Thoracic aorta (tissue), 2 donors: ENCODE data around the gene CGGBP1. TPM values are rescaled to one million over a fixed set of nuclear protein-coding genes. Genes with fewer than 3 reads are reported as not detected.

Experiments
- ATAC-seq: fragments of 150-250 bp; one replicate; pipeline ENCODE4 v1.8.0; 2017; ENCODE audit warnings: low read depth; ENCODE audit not compliant: insufficient number of reproducible peaks, low FRiP score
- DNase-seq: peaks from one replicate; pipeline ENCODE4 v3.0.0-alpha.2; 2020; ENCODE audit warnings: low spot score
- H3K27ac ChIP-seq, 2 donors: fragments of 200-600 bp; sonication (generic); 1 replicate in 1 of 2; 2 replicates in 1 of 2; pipeline ENCODE4 v1.5.1; 2016; ENCODE audit warnings: mild to moderate bottlenecking in 2 of 2, moderate library complexity in 2 of 2
- H3K27me3 ChIP-seq: fragments of 200-600 bp; sonication (generic); replicated peaks from 2 replicates; pipeline ENCODE4 v1.6.0; 2016; ENCODE audit warnings: mild to moderate bottlenecking; ENCODE audit not compliant: insufficient read depth
- H3K36me3 ChIP-seq: fragments of 200-600 bp; sonication (generic); one replicate; pipeline ENCODE4 v1.5.1; 2016
- H3K4me1 ChIP-seq, 2 donors: fragments of 200-600 bp; sonication (generic); 1 replicate in 1 of 2; 2 replicates in 1 of 2; pipeline versions ENCODE4 v1.5.1 to v1.6.0; 2016; ENCODE audit warnings: low read depth in 2 of 2, mild to moderate bottlenecking in 1 of 2; ENCODE audit not compliant: control insufficient read depth in 1 of 2
- H3K4me3 ChIP-seq: fragments of 200-600 bp; sonication (generic); 2 replicates; pipeline ENCODE4 v1.5.1; 2016; ENCODE audit warnings: mild to moderate bottlenecking
- H3K9me3 ChIP-seq: fragments of 200-600 bp; sonication (generic); 2 replicates; pipeline ENCODE4 v1.5.1; 2016
- total RNA-seq, 2 donors: library from RNA; depleted of rRNA; stranded (reverse); fragments of >200 nt; gene quantifications; one replicate each; pipeline versions ENCODE4 v1.1.0 to v1.2.3, GENCODE V29; 2016
- TF ChIP-seq, protein P1 (sequence below): fragments of 200-600 bp; sonication (generic); IDR thresholded peaks from one replicate; pipeline ENCODE4 v1.5.1; 2019; ENCODE audit warnings: antibody characterized with exemption

Gene CGGBP1
- total RNA-seq, 2 donors from 2014 or later: 52.7 to 83.8 TPM

DNA sequence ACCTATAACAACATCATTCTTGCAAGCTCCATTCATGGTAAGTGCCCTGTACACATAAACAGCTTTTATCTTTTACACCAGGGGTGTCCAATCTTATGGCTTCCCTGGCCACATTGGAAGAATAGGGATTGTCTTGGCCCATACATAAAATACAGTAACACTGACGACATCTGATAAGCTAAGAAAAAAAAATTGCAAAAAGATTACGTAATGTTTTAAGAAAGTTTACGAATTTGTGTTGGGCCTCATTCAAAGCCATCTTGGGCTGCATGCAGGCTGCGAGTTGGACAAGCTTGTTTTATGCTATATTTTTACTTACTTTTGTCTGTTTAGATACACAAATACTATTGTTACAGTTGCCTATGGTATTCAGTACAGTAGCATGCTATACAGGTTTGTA is 31.9 kb upstream of the CGGBP1 start:
- DNase-seq (no peak), ATAC-seq (no peak)
- no peaks in the 10 kb centered on the region for H3K9me3 ChIP-seq
- H3K4me3 ChIP-seq: no peak overlapping the region
- H3K36me3 ChIP-seq: peaks cover 6% of the 10 kb centered on the region
- no peak overlapping the region for H3K27ac ChIP-seq
- H3K27me3 ChIP-seq: no peaks in the 10 kb centered on the region
- TF ChIP-seq, protein P1, sequence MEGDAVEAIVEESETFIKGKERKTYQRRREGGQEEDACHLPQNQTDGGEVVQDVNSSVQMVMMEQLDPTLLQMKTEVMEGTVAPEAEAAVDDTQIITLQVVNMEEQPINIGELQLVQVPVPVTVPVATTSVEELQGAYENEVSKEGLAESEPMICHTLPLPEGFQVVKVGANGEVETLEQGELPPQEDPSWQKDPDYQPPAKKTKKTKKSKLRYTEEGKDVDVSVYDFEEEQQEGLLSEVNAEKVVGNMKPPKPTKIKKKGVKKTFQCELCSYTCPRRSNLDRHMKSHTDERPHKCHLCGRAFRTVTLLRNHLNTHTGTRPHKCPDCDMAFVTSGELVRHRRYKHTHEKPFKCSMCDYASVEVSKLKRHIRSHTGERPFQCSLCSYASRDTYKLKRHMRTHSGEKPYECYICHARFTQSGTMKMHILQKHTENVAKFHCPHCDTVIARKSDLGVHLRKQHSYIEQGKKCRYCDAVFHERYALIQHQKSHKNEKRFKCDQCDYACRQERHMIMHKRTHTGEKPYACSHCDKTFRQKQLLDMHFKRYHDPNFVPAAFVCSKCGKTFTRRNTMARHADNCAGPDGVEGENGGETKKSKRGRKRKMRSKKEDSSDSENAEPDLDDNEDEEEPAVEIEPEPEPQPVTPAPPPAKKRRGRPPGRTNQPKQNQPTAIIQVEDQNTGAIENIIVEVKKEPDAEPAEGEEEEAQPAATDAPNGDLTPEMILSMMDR: no peak
- peaks cover 0 to 3% of the 10 kb centered on the region in 2 donors for H3K4me1 ChIP-seq

DNA sequence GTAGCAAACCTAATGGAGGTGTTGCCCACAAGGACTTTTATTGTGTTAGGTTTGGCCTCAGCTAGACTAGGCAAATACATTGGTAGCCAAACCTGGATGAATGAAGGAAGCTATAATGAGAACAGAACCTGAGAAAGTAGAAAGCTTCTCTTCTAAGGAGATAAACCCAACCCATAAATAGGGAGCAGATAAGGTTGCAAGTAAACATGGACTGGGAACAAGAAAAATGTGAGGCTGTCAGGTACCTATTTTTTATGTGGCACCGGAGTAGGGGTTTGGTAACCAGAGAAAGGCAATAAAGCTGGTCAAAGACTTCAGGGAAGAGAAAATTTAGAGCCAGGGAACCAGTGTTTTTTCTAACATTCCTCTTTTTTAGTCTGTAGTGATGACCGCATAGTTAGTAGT is 25.3 kb upstream of the CGGBP1 start:
- H3K4me3 ChIP-seq: no peak overlapping the region
- no peaks in the 10 kb centered on the region for H3K27me3 ChIP-seq
- H3K9me3 ChIP-seq: no peaks in the 10 kb centered on the region
- H3K36me3 ChIP-seq: peaks cover 6% of the 10 kb centered on the region
- ATAC-seq (no peak), DNase-seq (no peak)
- no peak overlapping the region for H3K27ac ChIP-seq
- TF ChIP-seq, protein P1: no peak
- H3K4me1 ChIP-seq: peaks cover 7 to 19% of the 10 kb centered on the region in 2 donors

DNA sequence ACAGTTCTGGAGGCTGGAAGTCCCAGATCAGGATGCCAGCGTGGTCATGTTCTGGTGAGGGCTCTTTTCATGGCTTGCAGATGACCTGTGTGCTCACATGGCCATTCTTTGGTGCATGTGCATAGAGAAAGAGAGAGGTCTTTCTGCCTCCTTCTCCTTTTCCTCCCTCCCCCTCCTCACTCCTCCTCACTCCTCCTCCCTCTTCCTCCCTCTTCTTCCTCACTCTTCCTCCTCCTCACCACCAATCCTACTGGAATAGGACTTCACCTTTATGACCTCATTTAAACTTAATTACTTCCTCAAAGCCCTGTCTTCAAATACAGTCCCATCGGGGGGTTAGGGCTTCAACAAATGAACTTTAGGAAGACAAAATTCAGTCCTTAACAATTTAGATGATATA is 24.0 kb upstream of the CGGBP1 start:
- Histone ChIP-seq H3K4me3 (no peak overlapping the region), H3K27ac (no peak overlapping the region), H3K4me1 (peaks cover 7 to 20% of the 10 kb centered on the region in 2 donors), H3K36me3 (peaks cover 6% of the 10 kb centered on the region), H3K27me3 (no peaks in the 10 kb centered on the region), H3K9me3 (no peaks in the 10 kb centered on the region)
- DNase-seq (no peak), ATAC-seq (no peak)
- TF ChIP-seq, protein P1: no peak

DNA sequence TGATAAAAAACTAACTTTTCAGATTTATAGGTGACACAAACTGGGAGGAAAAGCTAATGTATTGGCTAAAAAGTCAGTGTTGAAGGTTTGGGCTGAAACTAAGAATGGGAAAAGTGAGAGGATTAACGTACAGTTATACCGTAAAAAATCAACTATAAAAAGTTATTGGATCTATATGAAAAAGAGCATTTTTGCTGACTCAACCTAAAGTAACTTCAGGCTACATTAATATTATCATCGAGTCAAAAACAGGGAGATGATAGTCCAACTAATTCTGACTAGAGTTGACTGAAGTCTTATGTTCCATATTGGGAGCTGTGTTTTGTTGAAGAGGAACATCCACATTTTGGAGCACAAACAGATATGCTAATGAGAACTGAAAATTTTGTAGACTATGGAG is 20.1 kb upstream of the CGGBP1 start:
- DNase-seq: no peak
- H3K27ac ChIP-seq: no peak overlapping the region
- no peak for ATAC-seq
- H3K4me1 ChIP-seq: peaks cover 20 to 31% of the 10 kb centered on the region in 2 donors
- no peaks in the 10 kb centered on the region for H3K27me3 ChIP-seq
- H3K4me3 ChIP-seq: no peak overlapping the region
- H3K9me3 ChIP-seq: no peaks in the 10 kb centered on the region
- TF ChIP-seq, protein P1: no peak
- no peaks in the 10 kb centered on the region for H3K36me3 ChIP-seq

DNA sequence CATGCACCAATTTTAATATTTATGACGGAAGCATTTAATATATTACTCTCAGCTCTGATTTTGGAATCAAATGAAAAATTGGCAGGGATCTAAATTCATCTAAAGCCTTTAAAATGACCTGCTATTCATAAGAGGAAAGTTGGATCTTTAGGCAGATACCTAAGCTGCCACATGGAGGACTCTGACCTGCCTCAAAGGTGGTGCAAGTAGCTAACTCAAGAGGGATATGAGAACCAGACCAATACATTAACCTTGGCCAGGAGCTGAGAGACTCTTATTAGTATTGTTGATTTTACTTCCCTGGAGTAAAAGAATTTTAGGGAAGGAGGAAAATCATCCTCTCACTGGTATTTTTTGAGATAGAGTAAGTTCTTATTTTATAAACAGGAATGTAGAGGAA is 17.9 kb upstream of the CGGBP1 start:
- Histone ChIP-seq H3K4me1 (peaks cover 13 to 33% of the 10 kb centered on the region in 2 donors), H3K36me3 (no peaks in the 10 kb centered on the region), H3K4me3 (no peak overlapping the region), H3K27ac (no peak overlapping the region), H3K27me3 (no peaks in the 10 kb centered on the region), H3K9me3 (no peaks in the 10 kb centered on the region)
- DNase-seq: no peak
- no peak for ATAC-seq
- TF ChIP-seq, protein P1: no peak
